WTC11 (cell line): Measurements from ENCODE around the gene DRAXIN. TPM values are rescaled to one million over a fixed set of nuclear protein-coding genes. Genes with fewer than 3 reads are reported as not detected.
A peak's percentile ranks its signal among the peaks of the same experiment; 100 is the strongest.

Experiments used
- ATAC-seq: fragments of 200-7000 bp; cut with Tn5 transposase; 2 replicates; pipeline ENCODE4 v1.10.0; 2021; ENCODE audit warnings: mild to moderate bottlenecking, moderate library complexity
- CTCF ChIA-PET: fragments of 300-600 bp; sonication (Branson Sonifier 250); formaldehyde crosslinking; loops from one replicate; lab custom pipeline; 2021; ENCODE audit warnings: antibody characterized with exemption; lab: Charles Lee
- POLR2A ChIA-PET: fragments of 350-600 bp; sonication (Branson Sonifier 250); formaldehyde crosslinking; loops from one replicate; lab custom pipeline; 2021; ENCODE audit warnings: antibody characterized with exemption; lab: Charles Lee
- DNase-seq: peaks from one replicate; pipeline ENCODE4 v3.0.0; 2021; ENCODE audit warnings: low spot score
- H3K27ac Mint-ChIP-seq: 2 replicates; pipeline ENCODE4 v1.8.0; 2021; ENCODE audit warnings: mixed read lengths
- H3K27me3 Mint-ChIP-seq: 2 replicates; pipeline ENCODE4 v1.8.0; 2021; ENCODE audit warnings: low read depth, mild to moderate bottlenecking, moderate library complexity, mixed read lengths
- H3K36me3 Mint-ChIP-seq: 2 replicates; pipeline ENCODE4 v1.8.0; 2021; ENCODE audit warnings: mixed read lengths
- H3K4me1 Mint-ChIP-seq: 2 replicates; pipeline ENCODE4 v1.8.0; 2022; ENCODE audit warnings: mixed read lengths
- H3K4me3 Mint-ChIP-seq: 2 replicates; pipeline ENCODE4 v1.8.0; 2021; ENCODE audit warnings: mild to moderate bottlenecking, moderate library complexity, mixed read lengths
- H3K9me3 Mint-ChIP-seq: 2 replicates; pipeline ENCODE4 v1.8.0; 2021; ENCODE audit warnings: mixed read lengths
- CBFB ChIP-seq: sonication (generic); formaldehyde crosslinking; IDR thresholded peaks from 2 replicates; pipeline ENCODE4 v1.8.1; 2022; ENCODE audit warnings: mild to moderate bottlenecking, low read depth, missing genetic modification reagents
- CREM ChIP-seq: sonication (generic); formaldehyde crosslinking; IDR thresholded peaks from 2 replicates; pipeline ENCODE4 v1.8.1; 2022; ENCODE audit warnings: mild to moderate bottlenecking, missing genetic modification reagents, moderate library complexity
- EMX1 ChIP-seq: fragments of 250-450 bp; sonication (Bioruptor Pico); IDR thresholded peaks from 2 replicates; pipeline ENCODE4 v1.8.0; 2021; ENCODE audit warnings: mild to moderate bottlenecking
- ETV6 ChIP-seq: sonication (generic); formaldehyde crosslinking; IDR thresholded peaks from 2 replicates; pipeline ENCODE4 v1.8.1; 2022; ENCODE audit warnings: mild to moderate bottlenecking, missing genetic modification reagents
- FOXP1 ChIP-seq: sonication (generic); formaldehyde crosslinking; IDR thresholded peaks from 2 replicates; pipeline ENCODE4 v1.8.0; 2022; ENCODE audit warnings: missing genetic modification reagents, mild to moderate bottlenecking, moderate library complexity, borderline replicate concordance
- GRHL2 ChIP-seq: fragments of 250-450 bp; sonication (Bioruptor Pico); IDR thresholded peaks from 2 replicates; pipeline ENCODE4 v1.8.0; 2022; ENCODE audit warnings: mild to moderate bottlenecking, moderate library complexity; ENCODE audit not compliant: insufficient replicate concordance, severe bottlenecking
- HMGA2 ChIP-seq: fragments of 250-450 bp; sonication (Bioruptor Pico); IDR thresholded peaks from 2 replicates; pipeline ENCODE4 v1.4.0; 2021; ENCODE audit warnings: mild to moderate bottlenecking, moderate library complexity
- IRF2 ChIP-seq: sonication (generic); formaldehyde crosslinking; IDR thresholded peaks from 2 replicates; pipeline ENCODE4 v1.8.0; 2022; ENCODE audit warnings: low read depth, missing genetic modification reagents, borderline replicate concordance
- JUN ChIP-seq: sonication (generic); formaldehyde crosslinking; IDR thresholded peaks from 2 replicates; pipeline ENCODE4 v1.8.0; 2023; ENCODE audit warnings: mild to moderate bottlenecking, missing genetic modification reagents
- NFATC4 ChIP-seq: fragments of 250-450 bp; sonication (Bioruptor Pico); IDR thresholded peaks from 2 replicates; pipeline ENCODE4 v1.9.0; 2021; ENCODE audit warnings: mild to moderate bottlenecking
- NFE2L1 ChIP-seq: sonication (generic); formaldehyde crosslinking; IDR thresholded peaks from 2 replicates; pipeline ENCODE4 v1.8.1; 2023; ENCODE audit warnings: missing genetic modification reagents
- SMAD4 ChIP-seq: sonication (generic); formaldehyde crosslinking; IDR thresholded peaks from 2 replicates; pipeline ENCODE4 v1.8.0; 2022; ENCODE audit warnings: mild to moderate bottlenecking, missing genetic modification reagents
- TP53 ChIP-seq: sonication (generic); formaldehyde crosslinking; IDR thresholded peaks from 2 replicates; pipeline ENCODE4 v1.8.1; 2023; ENCODE audit warnings: mild to moderate bottlenecking, missing genetic modification reagents
- ZNF219 ChIP-seq: sonication (generic); formaldehyde crosslinking; IDR thresholded peaks from 2 replicates; pipeline ENCODE4 v1.8.0; 2023; ENCODE audit warnings: missing genetic modification reagents, mild to moderate bottlenecking, borderline replicate concordance
- total RNA-seq: library from RNA; stranded (reverse); gene quantifications from 3 replicates; pipeline ENCODE4 v1.2.3, GENCODE V29; 2021
- TF ChIP-seq, protein P1 (sequence below): sonication (generic); formaldehyde crosslinking; IDR thresholded peaks from 2 replicates; pipeline ENCODE4 v1.8.1; 2022; ENCODE audit warnings: mild to moderate bottlenecking, missing genetic modification reagents, moderate library complexity, borderline replicate concordance
- TF ChIP-seq, protein P2 (sequence below): fragments of 250-450 bp; sonication (Bioruptor Pico); IDR thresholded peaks from 2 replicates; pipeline ENCODE4 v1.9.0; 2021; ENCODE audit warnings: moderate library complexity, mild to moderate bottlenecking, inconsistent platforms, borderline replicate concordance
- TF ChIP-seq, protein P3 (sequence below): fragments of 250-450 bp; sonication (Bioruptor Pico); IDR thresholded peaks from 2 replicates; pipeline ENCODE4 v2.1.2; 2022; ENCODE audit warnings: mild to moderate bottlenecking, moderate library complexity
- TF ChIP-seq, protein P4 (sequence below): fragments of 250-450 bp; sonication (Bioruptor Pico); IDR thresholded peaks from 2 replicates; pipeline ENCODE4 v1.8.0; 2021; ENCODE audit warnings: mild to moderate bottlenecking

Gene DRAXIN
- total RNA-seq, 1 experiment from 2014 or later: 12.0 TPM

GRCh38 chr1:11682799-11683198 lies 8.7 kb upstream of the DRAXIN start:
- H3K27ac Mint-ChIP-seq: peak overlapping the region; percentile 100
- POLR2A ChIA-PET: interaction anchor here (0.6 to 3.0 kb wide), 9 partner anchors 9 to 1112 kb away, joined by 3 to 52 read pairs (median 7); partner anchors contain the start of genes DRAXIN, FBXO2, FBXO44 and FBXO6
- CTCF ChIA-PET: interaction anchor here (1.2 to 3.5 kb wide), 17 partner anchors 8 to 319 kb away, joined by 3 to 39 read pairs (median 9); partner anchors contain the start of genes AGTRAP, DRAXIN and FBXO6
- H3K27me3 Mint-ChIP-seq: no peaks in the 10 kb centered on the region
- no peaks in the 10 kb centered on the region for H3K9me3 Mint-ChIP-seq
- peaks cover 30% of the 10 kb centered on the region for H3K36me3 Mint-ChIP-seq
- ATAC-seq (peak; percentile 15), DNase-seq (no peak)
- peak overlapping the region; percentile 81 for H3K4me3 Mint-ChIP-seq
- peaks cover 73% of the 10 kb centered on the region for H3K4me1 Mint-ChIP-seq
- no peak for TF ChIP-seq ETV6 (CRISPR knock-in tag)
- TF ChIP-seq NFATC4: no peak
- TF ChIP-seq, protein P1, sequence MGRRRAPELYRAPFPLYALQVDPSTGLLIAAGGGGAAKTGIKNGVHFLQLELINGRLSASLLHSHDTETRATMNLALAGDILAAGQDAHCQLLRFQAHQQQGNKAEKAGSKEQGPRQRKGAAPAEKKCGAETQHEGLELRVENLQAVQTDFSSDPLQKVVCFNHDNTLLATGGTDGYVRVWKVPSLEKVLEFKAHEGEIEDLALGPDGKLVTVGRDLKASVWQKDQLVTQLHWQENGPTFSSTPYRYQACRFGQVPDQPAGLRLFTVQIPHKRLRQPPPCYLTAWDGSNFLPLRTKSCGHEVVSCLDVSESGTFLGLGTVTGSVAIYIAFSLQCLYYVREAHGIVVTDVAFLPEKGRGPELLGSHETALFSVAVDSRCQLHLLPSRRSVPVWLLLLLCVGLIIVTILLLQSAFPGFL: no peak
- TF ChIP-seq JUN: no peak
- no peak for TF ChIP-seq CBFB
- TF ChIP-seq, protein P2, sequence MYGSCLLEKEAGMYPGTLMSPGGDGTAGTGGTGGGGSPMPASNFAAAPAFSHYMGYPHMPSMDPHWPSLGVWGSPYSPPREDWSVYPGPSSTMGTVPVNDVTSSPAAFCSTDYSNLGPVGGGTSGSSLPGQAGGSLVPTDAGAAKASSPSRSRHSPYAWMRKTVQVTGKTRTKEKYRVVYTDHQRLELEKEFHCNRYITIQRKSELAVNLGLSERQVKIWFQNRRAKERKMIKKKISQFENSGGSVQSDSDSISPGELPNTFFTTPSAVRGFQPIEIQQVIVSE (CRISPR knock-in tag): no peak
- no peak for TF ChIP-seq ZNF219 (CRISPR knock-in tag)

- peak overlapping the region; percentile 8 for H3K4me3 Mint-ChIP-seq
- POLR2A ChIA-PET: interaction anchor here (0.8 kb wide), 1 partner anchor 52 kb away, joined by 3 read pairs; the partner anchor contains the start of gene AGTRAP
- no peak for ATAC-seq
Observed at GRCh38 chr1:11684070-11684469, 7.4 kb upstream of the DRAXIN start.

GRCh38 chr1:11685210-11685752 lies 6.2 kb upstream of the DRAXIN start:
- H3K27me3 Mint-ChIP-seq: no peaks in the 10 kb centered on the region
- POLR2A ChIA-PET: interaction anchor here (0.7 to 0.8 kb wide), 2 partner anchors 12 to 51 kb away, joined by 3 read pairs; partner anchors contain the start of gene AGTRAP
- peaks cover 13% of the 10 kb centered on the region for H3K36me3 Mint-ChIP-seq
- TF ChIP-seq GRHL2 (no peak), SMAD4 (CRISPR knock-in tag) (no peak), EMX1 (CRISPR knock-in tag) (no peak), HMGA2 (CRISPR knock-in tag) (no peak), NFE2L1 (CRISPR knock-in tag) (no peak)
- TF ChIP-seq, protein P3, sequence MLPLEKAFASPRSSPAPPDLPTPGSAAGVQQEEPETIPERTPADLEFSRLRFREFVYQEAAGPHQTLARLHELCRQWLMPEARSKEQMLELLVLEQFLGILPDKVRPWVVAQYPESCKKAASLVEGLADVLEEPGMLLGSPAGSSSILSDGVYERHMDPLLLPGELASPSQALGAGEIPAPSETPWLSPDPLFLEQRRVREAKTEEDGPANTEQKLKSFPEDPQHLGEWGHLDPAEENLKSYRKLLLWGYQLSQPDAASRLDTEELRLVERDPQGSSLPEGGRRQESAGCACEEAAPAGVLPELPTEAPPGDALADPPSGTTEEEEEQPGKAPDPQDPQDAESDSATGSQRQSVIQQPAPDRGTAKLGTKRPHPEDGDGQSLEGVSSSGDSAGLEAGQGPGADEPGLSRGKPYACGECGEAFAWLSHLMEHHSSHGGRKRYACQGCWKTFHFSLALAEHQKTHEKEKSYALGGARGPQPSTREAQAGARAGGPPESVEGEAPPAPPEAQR: no peak
- TF ChIP-seq, protein P4, sequence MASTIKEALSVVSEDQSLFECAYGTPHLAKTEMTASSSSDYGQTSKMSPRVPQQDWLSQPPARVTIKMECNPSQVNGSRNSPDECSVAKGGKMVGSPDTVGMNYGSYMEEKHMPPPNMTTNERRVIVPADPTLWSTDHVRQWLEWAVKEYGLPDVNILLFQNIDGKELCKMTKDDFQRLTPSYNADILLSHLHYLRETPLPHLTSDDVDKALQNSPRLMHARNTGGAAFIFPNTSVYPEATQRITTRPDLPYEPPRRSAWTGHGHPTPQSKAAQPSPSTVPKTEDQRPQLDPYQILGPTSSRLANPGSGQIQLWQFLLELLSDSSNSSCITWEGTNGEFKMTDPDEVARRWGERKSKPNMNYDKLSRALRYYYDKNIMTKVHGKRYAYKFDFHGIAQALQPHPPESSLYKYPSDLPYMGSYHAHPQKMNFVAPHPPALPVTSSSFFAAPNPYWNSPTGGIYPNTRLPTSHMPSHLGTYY: no peak
- no peaks in the 10 kb centered on the region for H3K9me3 Mint-ChIP-seq
- H3K4me1 Mint-ChIP-seq: peaks cover 76% of the 10 kb centered on the region
- CTCF ChIA-PET: interaction anchor here (0.8 to 1.5 kb wide), 6 partner anchors 20 to 118 kb away, joined by 3 to 9 read pairs (median 4); partner anchors contain the start of gene FBXO6
- ATAC-seq: no peak
- DNase-seq: no peak
- H3K27ac Mint-ChIP-seq: peak overlapping the region; percentile 91
- peak overlapping the region; percentile 27 for H3K4me3 Mint-ChIP-seq

More at GRCh38 chr1:11684070-11684469, 7.4 kb upstream of the DRAXIN start:
- H3K27me3 Mint-ChIP-seq: no peaks in the 10 kb centered on the region
- DNase-seq: peak; percentile 19
- peaks cover 20% of the 10 kb centered on the region for H3K36me3 Mint-ChIP-seq
- peaks cover 74% of the 10 kb centered on the region for H3K4me1 Mint-ChIP-seq
- CTCF ChIA-PET: interaction anchor here (1.1 to 3.5 kb wide), 4 partner anchors 20 to 26 kb away, joined by 4 to 39 read pairs (median 10); partner anchors contain the start of gene FBXO6
- no peaks in the 10 kb centered on the region for H3K9me3 Mint-ChIP-seq
- peak overlapping the region; percentile 100 for H3K27ac Mint-ChIP-seq
- TF ChIP-seq CREM (CRISPR knock-in tag) (no peak), FOXP1 (CRISPR knock-in tag) (no peak), TP53 (CRISPR knock-in tag) (no peak), IRF2 (CRISPR knock-in tag) (no peak), NFE2L1 (CRISPR knock-in tag) (no peak), ZNF219 (CRISPR knock-in tag) (no peak)
- TF ChIP-seq, protein P4: no peak
